Measurements from ENCODE around the gene EIF3J. TPM values are rescaled to one million over a fixed set of nuclear protein-coding genes. Genes with fewer than 3 reads are reported as not detected.

EIF3J gene
- total and polyA plus RNA-seq, 10 of the 15 experiments (the other 5 are each of a cell fraction or from before 2014, with no cell fraction given), result 34.7 to 126 (median 64.1) TPM

DNA sequence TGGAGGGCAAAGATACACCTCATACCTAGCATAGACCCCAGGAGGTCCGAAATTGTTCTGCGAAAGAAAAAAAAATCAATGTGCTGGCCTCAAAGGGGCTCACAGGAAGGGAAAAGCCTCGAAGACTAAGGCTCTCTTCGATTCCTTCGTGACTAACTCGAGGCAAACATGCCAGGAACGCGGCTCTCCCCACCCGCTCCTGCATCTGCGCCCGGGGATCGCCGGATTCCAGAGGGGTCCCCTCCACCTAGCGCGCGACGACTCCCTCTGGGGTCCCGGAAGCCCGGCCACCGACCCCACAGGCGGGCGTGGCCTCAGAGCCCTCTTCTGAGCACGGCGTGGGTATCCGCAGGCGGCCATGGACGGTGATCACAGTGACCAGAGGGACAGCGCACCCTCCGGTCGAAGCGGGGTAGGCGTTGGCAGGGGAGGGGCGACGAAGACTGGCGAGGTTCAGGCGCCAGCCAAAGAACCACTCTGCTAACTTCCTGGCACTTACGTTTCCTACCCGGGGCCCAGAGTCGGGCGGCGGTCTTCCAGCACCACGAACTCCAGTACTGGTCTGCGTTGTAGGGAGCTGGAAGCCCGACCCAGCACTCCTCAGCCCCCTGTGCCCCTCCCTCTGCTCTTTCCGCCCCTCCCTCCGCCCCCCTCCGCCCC, 515 bp upstream of the EIF3J start (continued):
- no peak for TF ChIP-seq BCLAF1 (IDR thresholded peaks at IDR 0.05)
- TF ChIP-seq SMC3 (IDR thresholded peaks at IDR 0.05; ENCODE audit: borderline replicate concordance, low read length), result no peak
- TF ChIP-seq SP1 (IDR thresholded peaks at IDR 0.05; ENCODE audit: low read depth, low read length), result no peak
- no peak for TF ChIP-seq MEF2A (IDR thresholded peaks at IDR 0.05; ENCODE audit: insufficient read depth, low read depth, low read length)
- TF ChIP-seq CTCF (IDR thresholded peaks at IDR 0.05 in 2 of 3, conservative IDR thresholded peaks at IDR 0.05 in 1 of 3; ENCODE audit: control insufficient read depth in 2 of 3, extremely low read depth in 1 of 3, insufficient read depth in 1 of 3, low read depth in 3 of 3, low read length in 3 of 3), result peak; percentile 22 to 52 (median 39); a peak in 3 of 6 replicates
- no peak for TF ChIP-seq JUND (IDR thresholded peaks at IDR 0.05; ENCODE audit: low read depth, low read length)
- 0 out of 2 replicates have a peak, but pooled peaks have one; percentile 12 for TF ChIP-seq CHD2 (IDR thresholded peaks at IDR 0.05; ENCODE audit: borderline replicate concordance, low read depth, low read length)
- no peak for TF ChIP-seq ZNF207 (IDR thresholded peaks at IDR 0.05; ENCODE audit: borderline replicate concordance)
- 0 out of 2 replicates have a peak, but pooled peaks have one; percentile 47 for TF ChIP-seq TAF1 (IDR thresholded peaks at IDR 0.05; ENCODE audit: borderline replicate concordance, low read depth, low read length)
- TF ChIP-seq NFIC (IDR thresholded peaks at IDR 0.05; ENCODE audit: low read depth, low read length), result no peak
- TF ChIP-seq SREBF1 (IDR thresholded peaks at IDR 0.05; ENCODE audit: low read length), result no peak
- TF ChIP-seq POLR2AphosphoS2 (IDR thresholded peaks at IDR 0.05; ENCODE audit: low read depth, low read length), result 0 out of 2 replicates have a peak, but pooled peaks have one; percentile 67
- TF ChIP-seq POLR2AphosphoS5 (IDR thresholded peaks at IDR 0.05; ENCODE audit: low read length), result peak; percentile 65; the same call in 1 of the 2 replicates
- no peak for TF ChIP-seq FOXK2 (IDR thresholded peaks at IDR 0.05)
- no peak for TF ChIP-seq NRF1 (conservative IDR thresholded peaks at IDR 0.05; ENCODE audit: low read depth, low read length)
- TF ChIP-seq CBX5 (IDR thresholded peaks at IDR 0.05; ENCODE audit: low read depth), result no peak
- TF ChIP-seq RAD51 (IDR thresholded peaks at IDR 0.05), result no peak
- TF ChIP-seq, protein P1, sequence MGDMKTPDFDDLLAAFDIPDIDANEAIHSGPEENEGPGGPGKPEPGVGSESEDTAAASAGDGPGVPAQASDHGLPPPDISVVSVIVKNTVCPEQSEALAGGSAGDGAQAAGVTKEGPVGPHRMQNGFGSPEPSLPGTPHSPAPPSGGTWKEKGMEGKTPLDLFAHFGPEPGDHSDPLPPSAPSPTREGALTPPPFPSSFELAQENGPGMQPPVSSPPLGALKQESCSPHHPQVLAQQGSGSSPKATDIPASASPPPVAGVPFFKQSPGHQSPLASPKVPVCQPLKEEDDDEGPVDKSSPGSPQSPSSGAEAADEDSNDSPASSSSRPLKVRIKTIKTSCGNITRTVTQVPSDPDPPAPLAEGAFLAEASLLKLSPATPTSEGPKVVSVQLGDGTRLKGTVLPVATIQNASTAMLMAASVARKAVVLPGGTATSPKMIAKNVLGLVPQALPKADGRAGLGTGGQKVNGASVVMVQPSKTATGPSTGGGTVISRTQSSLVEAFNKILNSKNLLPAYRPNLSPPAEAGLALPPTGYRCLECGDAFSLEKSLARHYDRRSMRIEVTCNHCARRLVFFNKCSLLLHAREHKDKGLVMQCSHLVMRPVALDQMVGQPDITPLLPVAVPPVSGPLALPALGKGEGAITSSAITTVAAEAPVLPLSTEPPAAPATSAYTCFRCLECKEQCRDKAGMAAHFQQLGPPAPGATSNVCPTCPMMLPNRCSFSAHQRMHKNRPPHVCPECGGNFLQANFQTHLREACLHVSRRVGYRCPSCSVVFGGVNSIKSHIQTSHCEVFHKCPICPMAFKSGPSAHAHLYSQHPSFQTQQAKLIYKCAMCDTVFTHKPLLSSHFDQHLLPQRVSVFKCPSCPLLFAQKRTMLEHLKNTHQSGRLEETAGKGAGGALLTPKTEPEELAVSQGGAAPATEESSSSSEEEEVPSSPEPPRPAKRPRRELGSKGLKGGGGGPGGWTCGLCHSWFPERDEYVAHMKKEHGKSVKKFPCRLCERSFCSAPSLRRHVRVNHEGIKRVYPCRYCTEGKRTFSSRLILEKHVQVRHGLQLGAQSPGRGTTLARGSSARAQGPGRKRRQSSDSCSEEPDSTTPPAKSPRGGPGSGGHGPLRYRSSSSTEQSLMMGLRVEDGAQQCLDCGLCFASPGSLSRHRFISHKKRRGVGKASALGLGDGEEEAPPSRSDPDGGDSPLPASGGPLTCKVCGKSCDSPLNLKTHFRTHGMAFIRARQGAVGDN (IDR thresholded peaks at IDR 0.05), result peak; percentile 20; the same call in 1 of the 2 replicates
- TF ChIP-seq, protein P2, sequence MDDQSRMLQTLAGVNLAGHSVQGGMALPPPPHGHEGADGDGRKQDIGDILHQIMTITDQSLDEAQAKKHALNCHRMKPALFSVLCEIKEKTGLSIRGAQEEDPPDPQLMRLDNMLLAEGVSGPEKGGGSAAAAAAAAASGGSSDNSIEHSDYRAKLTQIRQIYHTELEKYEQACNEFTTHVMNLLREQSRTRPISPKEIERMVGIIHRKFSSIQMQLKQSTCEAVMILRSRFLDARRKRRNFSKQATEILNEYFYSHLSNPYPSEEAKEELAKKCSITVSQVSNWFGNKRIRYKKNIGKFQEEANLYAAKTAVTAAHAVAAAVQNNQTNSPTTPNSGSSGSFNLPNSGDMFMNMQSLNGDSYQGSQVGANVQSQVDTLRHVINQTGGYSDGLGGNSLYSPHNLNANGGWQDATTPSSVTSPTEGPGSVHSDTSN (IDR thresholded peaks at IDR 0.05; ENCODE audit: insufficient replicate concordance, low read depth, low read length), result peak; percentile 6
- TF ChIP-seq ZNF384 (IDR thresholded peaks at IDR 0.05; ENCODE audit: borderline replicate concordance, low read depth, low read length), result no peak

Data from GM12878 (cell line).